ENCODE data around the gene CALY. TPM values are rescaled to one million over a fixed set of nuclear protein-coding genes. Genes with fewer than 3 reads are reported as not detected.

CALY gene
- total and polyA plus RNA-seq, 7 donors: 0.05 TPM; not detected in 6

- Histone ChIP-seq H3K36me3 (ENCODE audit: insufficient read depth in 1 of 2, low read depth in 1 of 2) (peaks cover 0 to 2% of the 10 kb centered on the region in 2 donors), H3K4me3 (peak overlapping the region; percentile 79), H3K27me3 (ENCODE audit: insufficient read depth in 3 of 3, low read length in 2 of 3) (peaks cover 0 to 8% (median 0%) of the 10 kb centered on the region in 3 donors), H3K4me1 (peaks cover 4% of the 10 kb centered on the region), H3K27ac (no peak overlapping the region), H3K9me3 (no peaks in the 10 kb centered on the region)
- WGBS, 3 donors: 47 to 62% (median 57%) methylated on average over 18 to 27 of the region's 27 CpGs
- peak in 1 of 2 donors; percentile 53 for DNase-seq
- intact Hi-C loops (cut with DNase I): no loop called here
- TF ChIP-seq, protein P1, sequence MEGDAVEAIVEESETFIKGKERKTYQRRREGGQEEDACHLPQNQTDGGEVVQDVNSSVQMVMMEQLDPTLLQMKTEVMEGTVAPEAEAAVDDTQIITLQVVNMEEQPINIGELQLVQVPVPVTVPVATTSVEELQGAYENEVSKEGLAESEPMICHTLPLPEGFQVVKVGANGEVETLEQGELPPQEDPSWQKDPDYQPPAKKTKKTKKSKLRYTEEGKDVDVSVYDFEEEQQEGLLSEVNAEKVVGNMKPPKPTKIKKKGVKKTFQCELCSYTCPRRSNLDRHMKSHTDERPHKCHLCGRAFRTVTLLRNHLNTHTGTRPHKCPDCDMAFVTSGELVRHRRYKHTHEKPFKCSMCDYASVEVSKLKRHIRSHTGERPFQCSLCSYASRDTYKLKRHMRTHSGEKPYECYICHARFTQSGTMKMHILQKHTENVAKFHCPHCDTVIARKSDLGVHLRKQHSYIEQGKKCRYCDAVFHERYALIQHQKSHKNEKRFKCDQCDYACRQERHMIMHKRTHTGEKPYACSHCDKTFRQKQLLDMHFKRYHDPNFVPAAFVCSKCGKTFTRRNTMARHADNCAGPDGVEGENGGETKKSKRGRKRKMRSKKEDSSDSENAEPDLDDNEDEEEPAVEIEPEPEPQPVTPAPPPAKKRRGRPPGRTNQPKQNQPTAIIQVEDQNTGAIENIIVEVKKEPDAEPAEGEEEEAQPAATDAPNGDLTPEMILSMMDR (IDR thresholded peaks at IDR 0.05): no peak
- ATAC-seq: peak in 1 of 4 donors; percentile 3
Observed at GRCh38 chr10:133356549-133357284, 20.0 kb upstream of the CALY start.

DNA sequence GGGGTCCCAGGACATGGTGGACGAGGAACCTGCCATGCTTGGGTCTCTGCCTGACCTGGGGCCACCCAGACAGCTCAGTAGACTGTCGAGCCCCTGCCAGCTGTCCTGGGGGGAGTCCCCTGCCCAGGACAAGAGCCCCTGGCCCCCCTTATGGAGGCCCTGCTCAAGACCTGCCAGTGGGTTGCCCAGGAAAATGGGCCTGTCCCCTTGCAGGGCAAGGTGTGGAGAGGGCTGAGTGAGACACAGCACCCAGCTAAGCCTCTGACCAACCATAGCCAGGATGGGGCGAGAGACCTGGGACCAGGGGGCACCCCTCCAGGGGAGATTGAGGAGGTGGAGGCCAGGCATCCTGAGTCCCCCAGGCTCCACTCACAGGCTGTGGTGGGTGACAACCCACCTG is 19.3 kb upstream of the CALY start:
- H3K36me3 ChIP-seq (ENCODE audit: insufficient read depth in 1 of 2, low read depth in 1 of 2): no peaks in the 10 kb centered on the region
- DNase-seq: peak in 1 of 2 donors; percentile 45
- H3K27ac ChIP-seq: no peak overlapping the region
- 87 to 100% (median 96%) methylated on average over 3 of the region's 3 CpGs for WGBS, 3 donors
- ATAC-seq: no peak
- TF ChIP-seq, protein P1 (IDR thresholded peaks at IDR 0.05): no peak
- H3K27me3 ChIP-seq (ENCODE audit: insufficient read depth in 3 of 3, low read length in 2 of 3): peaks cover 0 to 8% (median 0%) of the 10 kb centered on the region in 3 donors
- intact Hi-C loops (cut with DNase I): no loop called here
- no peaks in the 10 kb centered on the region for H3K9me3 ChIP-seq
- H3K4me1 ChIP-seq: peaks cover 4% of the 10 kb centered on the region
- no peak overlapping the region for H3K4me3 ChIP-seq

- H3K4me3 ChIP-seq: no peak overlapping the region
- H3K36me3 ChIP-seq (ENCODE audit: insufficient read depth in 1 of 2, low read depth in 1 of 2): no peaks in the 10 kb centered on the region
- no peak overlapping the region for H3K27ac ChIP-seq
- no peak for ATAC-seq
- 97 to 99% (median 98%) methylated on average over 6 of the region's 6 CpGs for WGBS, 3 donors
- peak in 1 of 2 donors; percentile 31 for DNase-seq
- H3K9me3 ChIP-seq: no peaks in the 10 kb centered on the region
- H3K27me3 ChIP-seq (ENCODE audit: insufficient read depth in 3 of 3, low read length in 2 of 3): peaks cover 0 to 12% (median 0%) of the 10 kb centered on the region in 3 donors
- intact Hi-C loops (cut with DNase I): no loop called here
- TF ChIP-seq, protein P1 (IDR thresholded peaks at IDR 0.05): no peak
- H3K4me1 ChIP-seq: peaks cover 4% of the 10 kb centered on the region
Observed at GRCh38 chr10:133355266-133355665, 18.6 kb upstream of the CALY start.

DNA sequence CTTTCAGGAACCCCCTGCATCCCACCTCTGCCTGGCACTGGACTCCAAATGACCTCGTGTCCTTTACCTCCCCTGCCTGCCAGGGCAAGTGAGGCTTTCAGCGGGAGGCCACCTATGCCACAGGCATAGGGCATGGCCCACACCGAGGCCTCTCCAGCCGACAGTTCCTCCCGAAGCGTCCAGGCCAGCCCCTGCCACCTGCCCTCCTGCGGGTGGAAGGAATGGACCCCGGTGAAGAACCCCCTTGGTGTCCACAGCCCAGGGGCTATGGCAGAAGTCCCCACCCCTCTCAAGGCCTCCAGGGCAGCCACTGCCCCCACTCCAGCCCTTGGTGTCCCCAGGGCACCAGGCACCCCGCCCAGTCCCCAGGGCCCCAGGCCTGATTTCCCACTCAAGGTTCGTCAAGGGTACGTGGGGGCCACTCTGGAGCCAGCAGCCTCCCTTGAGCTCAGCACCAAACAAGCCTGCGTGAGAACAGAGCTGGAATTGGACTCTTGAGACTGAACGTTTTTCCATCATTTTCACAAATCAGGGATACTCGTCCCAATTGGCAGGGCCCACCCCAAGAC is 18.1 kb upstream of the CALY start:
- H3K4me3 ChIP-seq: no peak overlapping the region
- H3K27me3 ChIP-seq (ENCODE audit: insufficient read depth in 3 of 3, low read length in 2 of 3): peaks cover 0 to 15% (median 0%) of the 10 kb centered on the region in 3 donors
- intact Hi-C loops (cut with DNase I): no loop called here
- DNase-seq (peak in 1 of 2 donors; percentile 46), ATAC-seq (no peak)
- 92 to 96% (median 93%) methylated on average over 12 to 14 of the region's 14 CpGs for WGBS, 3 donors
- TF ChIP-seq, protein P1 (IDR thresholded peaks at IDR 0.05): no peak
- no peaks in the 10 kb centered on the region for H3K9me3 ChIP-seq
- no peaks in the 10 kb centered on the region for H3K36me3 ChIP-seq (ENCODE audit: insufficient read depth in 1 of 2, low read depth in 1 of 2)
- peaks cover 4% of the 10 kb centered on the region for H3K4me1 ChIP-seq
- no peak overlapping the region for H3K27ac ChIP-seq

Data from psoas muscle (tissue), 8 donors.